Erythroblast (primary cell): ENCODE measurements around the gene PICK1.

ENCODE experiments used
- GATA1 ChIP-seq: IDR thresholded peaks from 2 replicates; pipeline ENCODE4 v1.6.1; 2011; ENCODE audit warnings: low read depth, mild to moderate bottlenecking, control low read depth, low read length, moderate library complexity
- POLR2A ChIP-seq: IDR thresholded peaks from 2 replicates; pipeline ENCODE4 v1.6.1; 2011; ENCODE audit warnings: mild to moderate bottlenecking, low read length

DNA sequence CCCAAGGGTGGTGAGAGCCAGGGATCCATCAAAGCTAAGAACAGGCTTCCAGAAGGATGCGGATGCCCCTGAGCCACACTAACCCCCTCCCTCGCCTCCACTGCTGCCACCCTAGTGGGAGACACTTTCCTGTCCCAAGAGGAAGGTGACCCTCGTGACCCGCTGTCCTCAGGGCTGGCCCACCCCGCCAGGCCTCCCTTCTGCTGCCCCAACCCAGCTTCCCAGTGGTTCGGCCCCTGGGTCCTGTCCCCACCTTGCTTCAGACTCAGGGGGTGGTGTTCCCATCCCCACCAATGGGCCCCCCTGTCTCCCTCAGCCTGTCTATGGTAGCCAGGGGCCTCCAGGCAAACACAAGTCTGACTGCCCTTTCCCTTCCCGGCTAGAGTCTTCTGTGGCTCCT is 6.5 kb upstream of the PICK1 start:
- no peak for TF ChIP-seq POLR2A
- TF ChIP-seq GATA1, result no peak
